WI38 (cell line): ENCODE data around the gene PLCB2.

Source experiments
- H3K4me3 ChIP-seq: 2 replicates; pipeline ENCODE4 v1.5.1; 2011; ENCODE audit warnings: low read depth, mild to moderate bottlenecking, control low read depth, low read length
- TF ChIP-seq, protein P1 (sequence below): IDR thresholded peaks from 2 replicates; pipeline ENCODE4 v1.5.1; 2012; ENCODE audit warnings: low read depth, mild to moderate bottlenecking, control low read depth, low read length

PLCB2 gene

DNA sequence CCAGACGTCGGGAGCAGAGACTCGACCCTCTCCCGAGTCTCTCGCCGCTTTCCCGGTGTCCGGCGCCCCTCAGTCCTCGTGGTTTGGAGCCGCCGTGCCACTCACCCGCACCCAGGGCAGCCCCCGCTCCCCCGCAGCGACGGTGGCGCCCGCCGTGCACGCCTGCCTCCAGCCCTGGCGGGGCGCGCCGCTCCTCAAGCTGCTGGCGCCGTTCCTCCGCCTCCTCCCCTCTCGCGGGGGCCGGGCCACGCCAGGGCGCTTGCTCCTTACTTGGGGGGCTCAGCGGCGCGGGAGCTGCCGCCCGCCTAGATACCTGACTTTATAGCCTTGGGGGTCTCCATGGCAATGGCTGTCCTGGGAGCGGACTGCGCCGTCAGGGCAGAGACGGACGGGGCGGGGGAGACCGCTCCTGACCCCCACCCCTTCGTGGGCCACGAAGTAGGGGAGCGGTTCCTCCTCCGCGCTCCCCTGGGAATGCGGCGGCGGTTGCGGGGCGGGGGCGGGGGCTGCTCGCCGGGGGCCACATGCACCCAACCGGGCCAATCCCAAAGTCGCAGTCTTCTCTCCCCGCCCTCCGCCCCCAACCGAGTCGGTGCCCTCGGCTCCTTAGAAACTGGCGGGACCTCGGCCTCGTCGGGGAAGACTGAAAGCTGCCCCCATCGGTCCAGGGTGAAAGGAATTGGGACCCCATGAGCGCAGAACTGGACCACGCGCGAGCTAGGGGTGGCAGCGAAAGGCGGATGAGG, 24.7 kb downstream of the PLCB2 start, which contains the start of gene ANKRD63:
ANKRD63 (minus strand) TSS at position 196 of the 746 bp plus-strand sequence. CDS start 478 bp downstream, outside the sequence.
- TF ChIP-seq, protein P1, sequence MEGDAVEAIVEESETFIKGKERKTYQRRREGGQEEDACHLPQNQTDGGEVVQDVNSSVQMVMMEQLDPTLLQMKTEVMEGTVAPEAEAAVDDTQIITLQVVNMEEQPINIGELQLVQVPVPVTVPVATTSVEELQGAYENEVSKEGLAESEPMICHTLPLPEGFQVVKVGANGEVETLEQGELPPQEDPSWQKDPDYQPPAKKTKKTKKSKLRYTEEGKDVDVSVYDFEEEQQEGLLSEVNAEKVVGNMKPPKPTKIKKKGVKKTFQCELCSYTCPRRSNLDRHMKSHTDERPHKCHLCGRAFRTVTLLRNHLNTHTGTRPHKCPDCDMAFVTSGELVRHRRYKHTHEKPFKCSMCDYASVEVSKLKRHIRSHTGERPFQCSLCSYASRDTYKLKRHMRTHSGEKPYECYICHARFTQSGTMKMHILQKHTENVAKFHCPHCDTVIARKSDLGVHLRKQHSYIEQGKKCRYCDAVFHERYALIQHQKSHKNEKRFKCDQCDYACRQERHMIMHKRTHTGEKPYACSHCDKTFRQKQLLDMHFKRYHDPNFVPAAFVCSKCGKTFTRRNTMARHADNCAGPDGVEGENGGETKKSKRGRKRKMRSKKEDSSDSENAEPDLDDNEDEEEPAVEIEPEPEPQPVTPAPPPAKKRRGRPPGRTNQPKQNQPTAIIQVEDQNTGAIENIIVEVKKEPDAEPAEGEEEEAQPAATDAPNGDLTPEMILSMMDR: no peak

GRCh38 chr15:40282147-40282868, 25.4 kb downstream of the PLCB2 start:
- TF ChIP-seq, protein P1: 0 out of 2 replicates have a peak, but pooled peaks have one; percentile 21
- H3K4me3 ChIP-seq: peak overlapping the region; percentile 37

More for the DNA sequence above, 24.7 kb downstream of the PLCB2 start, which contains the start of gene ANKRD63:
- peak within 1 kb of the TSS; percentile 37 for H3K4me3 ChIP-seq

- peak overlapping the region; percentile 37 for H3K4me3 ChIP-seq
- TF ChIP-seq, protein P1: no peak
These were observed 26.0 kb downstream of the PLCB2 start for GRCh38 chr15:40281801-40282146.

GRCh38 chr15:40281057-40281800, 26.5 kb downstream of the PLCB2 start:
- H3K4me3 ChIP-seq: no peak overlapping the region
- TF ChIP-seq, protein P1: no peak

GRCh38 chr15:40280260-40281056, 27.3 kb downstream of the PLCB2 start:
- TF ChIP-seq, protein P1: no peak
- no peak overlapping the region for H3K4me3 ChIP-seq

- no peak overlapping the region for H3K4me3 ChIP-seq
- TF ChIP-seq, protein P1: peak; percentile 96
These were observed 28.1 kb downstream of the PLCB2 start for GRCh38 chr15:40279437-40280141.
